Osteocyte (in vitro differentiated cells): ENCODE results near the gene ZNF423. TPM values are rescaled to one million over a fixed set of nuclear protein-coding genes. Genes with fewer than 3 reads are reported as not detected.

Experiments
- DNase-seq: peaks from one replicate; pipeline ENCODE4 v3.0.0; 2021; ENCODE audit warnings: mixed read lengths; ENCODE audit not compliant: unreplicated experiment; ENCODE audit errors: extremely low spot score
- H3K27ac Mint-ChIP-seq: one replicate; pipeline ENCODE4 v1.8.0; 2021; ENCODE audit warnings: mild to moderate bottlenecking, mixed read lengths; ENCODE audit not compliant: unreplicated experiment
- H3K27me3 Mint-ChIP-seq: one replicate; pipeline ENCODE4 v1.8.0; 2021; ENCODE audit warnings: mixed read lengths; ENCODE audit not compliant: unreplicated experiment
- H3K36me3 Mint-ChIP-seq: one replicate; pipeline ENCODE4 v1.8.0; 2021; ENCODE audit warnings: mixed read lengths; ENCODE audit not compliant: unreplicated experiment
- H3K4me1 Mint-ChIP-seq: one replicate; pipeline ENCODE4 v1.8.0; 2021; ENCODE audit warnings: mixed read lengths; ENCODE audit not compliant: unreplicated experiment
- H3K4me3 Mint-ChIP-seq: one replicate; pipeline ENCODE4 v1.8.0; 2021; ENCODE audit warnings: mild to moderate bottlenecking, moderate library complexity, mixed read lengths; ENCODE audit not compliant: unreplicated experiment
- H3K9me3 Mint-ChIP-seq: one replicate; pipeline ENCODE4 v1.8.0; 2021; ENCODE audit warnings: mixed read lengths; ENCODE audit not compliant: unreplicated experiment
- CTCF ChIP-seq: fragments of 200-600 bp; sonication (generic); IDR thresholded peaks from 2 replicates; pipeline ENCODE4 v1.5.0; 2021; ENCODE audit warnings: antibody characterized with exemption, mild to moderate bottlenecking, moderate library complexity
- total RNA-seq: library from RNA; stranded (reverse); gene quantifications from 2 replicates; pipeline ENCODE4 v1.2.1, GENCODE V29; 2021

ZNF423 gene
- total RNA-seq, 1 donor from 2014 or later, result 25.1 TPM

GRCh38 chr16:49837688-49838410, 18.1 kb downstream of the ZNF423 start:
- no peak for DNase-seq
- H3K9me3 Mint-ChIP-seq, result no peaks in the 10 kb centered on the region
- H3K4me1 Mint-ChIP-seq, result peaks cover 55% of the 10 kb centered on the region
- H3K36me3 Mint-ChIP-seq, result peaks cover 5% of the 10 kb centered on the region
- no peak overlapping the region for H3K4me3 Mint-ChIP-seq
- peaks cover 10% of the 10 kb centered on the region for H3K27me3 Mint-ChIP-seq
- no peak for TF ChIP-seq CTCF
- H3K27ac Mint-ChIP-seq, result no peak overlapping the region

GRCh38 chr16:49836668-49837067, 19.2 kb downstream of the ZNF423 start:
- H3K27ac Mint-ChIP-seq, result no peak overlapping the region
- no peaks in the 10 kb centered on the region for H3K9me3 Mint-ChIP-seq
- no peak overlapping the region for H3K4me3 Mint-ChIP-seq
- H3K27me3 Mint-ChIP-seq, result peaks cover 9% of the 10 kb centered on the region
- peaks cover 5% of the 10 kb centered on the region for H3K36me3 Mint-ChIP-seq
- H3K4me1 Mint-ChIP-seq, result peaks cover 60% of the 10 kb centered on the region
- no peak for DNase-seq
- TF ChIP-seq CTCF, result no peak

GRCh38 chr16:49836218-49836617, 19.7 kb downstream of the ZNF423 start:
- Mint-ChIP-seq H3K4me1 (peaks cover 60% of the 10 kb centered on the region), H3K4me3 (no peak overlapping the region), H3K27me3 (peaks cover 7% of the 10 kb centered on the region), H3K36me3 (peaks cover 5% of the 10 kb centered on the region), H3K9me3 (no peaks in the 10 kb centered on the region), H3K27ac (no peak overlapping the region)
- DNase-seq, result no peak
- no peak for TF ChIP-seq CTCF

- Mint-ChIP-seq H3K27me3 (peaks cover 4% of the 10 kb centered on the region), H3K9me3 (no peaks in the 10 kb centered on the region), H3K36me3 (peaks cover 10% of the 10 kb centered on the region), H3K4me3 (peak overlapping the region; percentile 26), H3K27ac (peak overlapping the region; percentile 80), H3K4me1 (peaks cover 60% of the 10 kb centered on the region)
- no peak for TF ChIP-seq CTCF
- no peak for DNase-seq
Observed at GRCh38 chr16:49835161-49835777, 20.6 kb downstream of the ZNF423 start.

GRCh38 chr16:49834531-49835151, 21.3 kb downstream of the ZNF423 start:
- Mint-ChIP-seq H3K4me1 (peaks cover 57% of the 10 kb centered on the region), H3K9me3 (no peaks in the 10 kb centered on the region), H3K27me3 (peaks cover 4% of the 10 kb centered on the region), H3K4me3 (no peak overlapping the region), H3K27ac (peak overlapping the region; percentile 80), H3K36me3 (peaks cover 10% of the 10 kb centered on the region)
- TF ChIP-seq CTCF, result no peak
- no peak for DNase-seq
